GM13977 (cell line): Measurements from ENCODE around the gene PIP5K1B.

ENCODE experiments used
- DNase-seq: peaks from one replicate; pipeline ENCODE4 v3.0.0; 2012; ENCODE audit warnings: low spot score
- in situ Hi-C: fragments of 300-500 bp; cut with MboI; formaldehyde crosslinking; loops from one replicate; pipeline ENCODE4 v1.12.0; 2022; ENCODE audit warnings: low sequenced_read_pairs, low pct_unique_long_range_greater_than_20kb, mixed read lengths, inconsistent platforms; ENCODE audit not compliant: unreplicated experiment
- TF ChIP-seq, protein P1 (sequence below): IDR thresholded peaks from 2 replicates; pipeline ENCODE4 v1.5.1; 2012; ENCODE audit warnings: mild to moderate bottlenecking, control low read depth; ENCODE audit not compliant: insufficient read depth; ENCODE audit errors: extremely low read depth, missing control alignments

Gene PIP5K1B

DNA sequence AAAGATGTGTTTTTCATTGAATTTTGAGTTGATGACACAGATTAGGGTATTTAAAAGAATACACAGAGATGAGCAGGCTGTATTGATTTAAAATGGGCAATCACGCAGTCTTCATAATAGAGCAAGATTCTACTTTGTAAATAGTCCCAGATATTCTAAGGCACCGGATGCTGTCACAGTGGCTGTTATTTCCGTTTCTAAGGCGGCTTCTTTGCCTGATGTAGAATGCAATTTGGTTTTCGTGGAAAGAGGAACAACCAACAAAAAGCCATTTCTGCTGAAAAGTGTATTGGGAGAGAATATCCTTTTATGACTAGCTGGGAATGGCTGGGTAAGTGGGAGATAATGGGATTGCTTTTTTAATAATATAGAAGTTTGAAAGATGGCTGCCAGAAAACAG is 291.4 kb downstream of the PIP5K1B start:
- no peak for DNase-seq
- in situ Hi-C loops = loop anchor here (10.0 kb wide), 1 partner anchor 412 kb away; no protein-coding TSS in a partner anchor
- TF ChIP-seq, protein P1, sequence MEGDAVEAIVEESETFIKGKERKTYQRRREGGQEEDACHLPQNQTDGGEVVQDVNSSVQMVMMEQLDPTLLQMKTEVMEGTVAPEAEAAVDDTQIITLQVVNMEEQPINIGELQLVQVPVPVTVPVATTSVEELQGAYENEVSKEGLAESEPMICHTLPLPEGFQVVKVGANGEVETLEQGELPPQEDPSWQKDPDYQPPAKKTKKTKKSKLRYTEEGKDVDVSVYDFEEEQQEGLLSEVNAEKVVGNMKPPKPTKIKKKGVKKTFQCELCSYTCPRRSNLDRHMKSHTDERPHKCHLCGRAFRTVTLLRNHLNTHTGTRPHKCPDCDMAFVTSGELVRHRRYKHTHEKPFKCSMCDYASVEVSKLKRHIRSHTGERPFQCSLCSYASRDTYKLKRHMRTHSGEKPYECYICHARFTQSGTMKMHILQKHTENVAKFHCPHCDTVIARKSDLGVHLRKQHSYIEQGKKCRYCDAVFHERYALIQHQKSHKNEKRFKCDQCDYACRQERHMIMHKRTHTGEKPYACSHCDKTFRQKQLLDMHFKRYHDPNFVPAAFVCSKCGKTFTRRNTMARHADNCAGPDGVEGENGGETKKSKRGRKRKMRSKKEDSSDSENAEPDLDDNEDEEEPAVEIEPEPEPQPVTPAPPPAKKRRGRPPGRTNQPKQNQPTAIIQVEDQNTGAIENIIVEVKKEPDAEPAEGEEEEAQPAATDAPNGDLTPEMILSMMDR = no peak

DNA sequence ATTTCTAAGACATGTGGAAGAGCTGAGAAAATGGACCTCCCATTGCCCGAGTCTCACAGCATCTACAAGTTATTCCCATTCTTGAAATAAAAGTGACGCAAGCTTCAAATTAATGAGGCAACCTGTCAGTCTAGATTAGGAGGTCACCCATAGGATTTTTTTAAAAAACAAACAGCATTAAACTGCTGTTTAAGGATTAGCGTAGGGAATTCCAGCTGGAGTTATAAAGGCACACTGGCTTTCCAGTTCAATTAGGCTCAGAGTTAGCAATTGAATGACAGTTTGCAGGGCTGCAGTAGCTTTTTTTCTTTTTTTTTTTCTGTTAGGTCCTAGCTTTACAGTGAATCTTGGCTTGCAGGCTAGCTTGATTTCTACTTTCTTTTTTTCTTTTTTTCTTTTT is 292.6 kb downstream of the PIP5K1B start:
- DNase-seq = no peak
- TF ChIP-seq, protein P1 = no peak
- in situ Hi-C loops = loop anchor here (10.0 kb wide), 1 partner anchor 413 kb away; no protein-coding TSS in a partner anchor

DNA sequence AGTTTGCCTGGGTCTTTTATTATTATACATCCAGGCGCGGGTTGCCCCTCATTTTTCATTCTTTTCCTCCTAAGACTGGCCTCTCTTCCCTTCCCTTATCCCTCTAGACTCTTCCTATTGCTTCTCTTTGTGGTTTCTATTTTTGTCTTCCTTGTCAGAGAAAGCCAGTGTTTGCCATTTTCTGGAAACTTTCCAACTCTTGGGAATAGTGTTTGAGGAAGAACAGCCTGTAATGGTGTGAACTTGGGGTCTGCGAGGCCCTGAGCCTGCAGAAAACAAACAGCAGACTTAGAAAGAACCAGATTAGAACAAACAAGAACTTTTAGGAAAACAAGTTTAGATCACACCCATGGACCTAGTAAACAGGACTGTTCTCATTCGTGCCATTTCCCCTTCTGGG is 293.3 kb downstream of the PIP5K1B start:
- no peak for DNase-seq
- TF ChIP-seq, protein P1 = no peak
- in situ Hi-C loops = loop anchor here (10.0 kb wide), 1 partner anchor 414 kb away; no protein-coding TSS in a partner anchor

DNA sequence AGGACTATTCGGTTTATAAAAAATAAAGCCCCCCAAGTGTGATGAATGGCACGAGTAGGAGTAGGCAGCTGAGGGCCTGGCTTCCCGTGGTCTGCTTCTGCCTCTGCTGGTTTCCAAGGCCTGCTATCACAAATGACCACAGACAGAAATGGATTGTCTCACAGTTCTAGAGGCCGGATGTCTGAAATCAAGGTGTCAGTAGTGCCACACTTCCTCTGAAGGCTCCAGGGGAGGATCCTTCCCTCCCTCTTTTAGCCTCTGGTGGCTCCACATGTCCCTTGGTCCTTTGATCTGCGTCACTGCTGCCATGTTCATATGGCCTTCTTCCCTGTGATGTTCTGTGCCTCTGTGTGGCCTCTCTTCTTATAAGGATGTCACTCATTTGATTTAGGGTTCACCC is 293.8 kb downstream of the PIP5K1B start:
- in situ Hi-C loops = loop anchor here (10.0 kb wide), 1 partner anchor 414 kb away; no protein-coding TSS in a partner anchor
- TF ChIP-seq, protein P1 = no peak
- DNase-seq = no peak

DNA sequence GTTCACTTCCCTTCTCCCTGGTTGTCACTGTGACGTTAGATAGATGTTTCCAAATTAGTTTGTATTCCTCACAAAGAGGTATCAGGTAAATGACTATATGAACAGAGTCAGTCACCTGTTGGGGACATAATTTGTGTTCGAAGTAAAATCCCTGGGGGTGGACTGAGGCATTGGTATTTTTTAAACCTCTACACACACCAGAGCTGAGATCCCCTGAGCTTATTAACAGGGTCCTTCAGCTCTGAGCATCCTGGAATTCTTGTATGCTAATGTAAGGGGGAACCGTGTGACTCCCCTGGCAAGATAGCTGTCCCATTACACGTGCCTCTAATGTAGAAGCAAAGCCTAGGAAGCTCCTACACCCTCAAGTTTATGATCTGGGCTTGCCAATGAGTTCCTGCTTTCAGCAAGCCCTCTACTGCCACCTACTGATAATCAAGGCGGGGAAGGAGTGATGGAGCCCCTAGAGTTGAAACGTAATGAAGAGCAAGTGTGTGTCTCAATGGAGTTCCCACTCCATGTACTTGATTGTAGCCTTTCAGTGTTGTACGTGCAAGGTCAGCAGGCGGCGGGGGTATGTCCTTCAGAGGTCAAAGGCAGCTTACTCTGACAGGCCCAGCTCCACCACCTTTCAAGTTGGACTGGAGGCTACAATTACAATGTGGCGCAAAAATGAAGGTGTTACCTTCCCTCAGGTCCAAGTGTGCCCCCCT is 294.5 kb downstream of the PIP5K1B start:
- in situ Hi-C loops = loop anchor here (10.0 to 25.0 kb wide), 2 partner anchors 287 to 415 kb away; partner anchors contain the start of gene PIP5K1B
- DNase-seq = peak; percentile 75
- TF ChIP-seq, protein P1 = peak; percentile 84

DNA sequence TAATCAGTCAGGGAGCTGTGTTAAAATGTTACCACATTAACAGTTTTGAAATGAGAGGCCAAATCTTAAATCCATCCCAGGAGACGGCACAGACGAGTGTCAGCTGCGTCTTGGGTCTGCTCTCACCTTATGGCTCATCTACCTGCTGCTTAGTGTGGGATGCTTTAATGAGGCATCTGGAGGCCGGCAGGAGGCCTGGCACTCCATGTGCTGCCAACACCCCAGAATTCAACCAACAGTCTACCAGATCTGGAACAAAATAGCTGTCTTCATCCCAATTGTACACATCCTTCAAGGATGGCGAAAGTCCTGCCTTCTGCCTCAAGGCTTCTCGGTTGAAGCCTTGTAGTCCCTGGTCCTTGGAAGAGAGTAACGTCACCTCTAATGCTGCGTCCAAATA is 296.9 kb downstream of the PIP5K1B start:
- in situ Hi-C loops = loop anchor here (25.0 kb wide), 1 partner anchor 290 kb away; the partner anchor contains the start of gene PIP5K1B
- TF ChIP-seq, protein P1 = no peak
- no peak for DNase-seq
